Esophagus muscularis mucosa (tissue), 4 donors: ENCODE data around the gene PPME1. TPM values are rescaled to one million over a fixed set of nuclear protein-coding genes. Genes with fewer than 3 reads are reported as not detected.
A peak's percentile ranks its signal among the peaks of the same experiment; 100 is the strongest.

Experiments
- DNase-seq: peaks from one replicate; pipeline ENCODE4 v3.0.0-alpha.2; 2017; ENCODE audit errors: extremely low spot score
- H3K27ac ChIP-seq, 4 donors: fragments of 200-600 bp; sonication (generic); replicated peaks in 1 of 4; 1 replicate in 3 of 4; 2 replicates in 1 of 4; pipeline ENCODE4 v1.5.1; 2016 to 2019; ENCODE audit warnings: mild to moderate bottlenecking in 1 of 4
- H3K27me3 ChIP-seq, 4 donors: fragments of 200-600 bp; sonication (generic); one replicate each; pipeline versions ENCODE4 v1.5.1 to v1.6.0; 2016 to 2019
- H3K36me3 ChIP-seq, 4 donors: fragments of 200-600 bp; sonication (generic); one replicate each; pipeline ENCODE4 v1.5.1; 2016 to 2019
- H3K4me1 ChIP-seq, 4 donors: fragments of 200-600 bp; sonication (generic); one replicate each; pipeline ENCODE4 v1.5.1; 2016 to 2019
- H3K4me3 ChIP-seq, 4 donors: fragments of 200-600 bp; sonication (generic); 1 replicate in 2 of 4; 2 replicates in 2 of 4; pipeline ENCODE4 v1.5.1; 2016 to 2019; ENCODE audit warnings: mild to moderate bottlenecking in 4 of 4, moderate library complexity in 1 of 4
- H3K9me3 ChIP-seq, 4 donors: fragments of 200-600 bp; sonication (generic); 1 replicate in 3 of 4; 2 replicates in 1 of 4; pipeline ENCODE4 v1.5.1; 2016 to 2019
- CTCF ChIP-seq, 3 experiments: fragments of 200-600 bp in 2 of 3; fragments of 450-650 bp in 1 of 3; sonication (generic) in 2 of 3; IDR thresholded peaks; one replicate each; pipeline ENCODE4 v1.5.1; 2017 to 2019; ENCODE audit warnings: antibody characterized with exemption in 3 of 3, mild to moderate bottlenecking in 2 of 3, moderate library complexity in 1 of 3
- EP300 ChIP-seq: sonication (generic); formaldehyde crosslinking; IDR thresholded peaks from one replicate; pipeline ENCODE4 v1.6.1; 2017; ENCODE audit warnings: antibody characterized with exemption
- POLR2A ChIP-seq: fragments of 450-650 bp; IDR thresholded peaks from one replicate; pipeline ENCODE4 v1.6.1; 2017; ENCODE audit warnings: antibody characterized with exemption, moderate library complexity, mild to moderate bottlenecking, low read depth
- POLR2AphosphoS5 ChIP-seq, 2 donors: sonication (generic); formaldehyde crosslinking; IDR thresholded peaks; one replicate each; pipeline ENCODE4 v1.6.1; 2017; ENCODE audit warnings: antibody characterized with exemption in 2 of 2
- WGBS: methylation state at CpG from one replicate; pipeline ENCODE4 v1.1.5; 2018; 5-methylcytosine and 5-hydroxymethylcytosine counted together
- intact Hi-C: fragments of 100-400 bp; cut with DNase I; formaldehyde crosslinking; loops from one replicate; pipeline ENCODE4 v1.15.1; 2023
- total RNA-seq, 4 donors: library from RNA; depleted of rRNA; stranded (reverse); fragments of >200 nt; gene quantifications; one replicate each; pipeline versions ENCODE4 v1.1.0 to v1.2.1, GENCODE V29; 2016

Gene PPME1
- total RNA-seq, 4 donors from 2014 or later = 25.3 to 45.2 (median 31.0) TPM

- TF ChIP-seq POLR2AphosphoS5 (IDR thresholded peaks at IDR 0.05) (no peak), POLR2A (no peak), EP300 (no peak), CTCF (IDR thresholded peaks at IDR 0.05) (no peak)
- no peaks in the 10 kb centered on the region for H3K27me3 ChIP-seq
- no peak overlapping the region for H3K27ac ChIP-seq
- H3K36me3 ChIP-seq = peaks cover 15 to 57% (median 36%) of the 10 kb centered on the region in 4 donors
- H3K4me3 ChIP-seq = no peak overlapping the region
- H3K9me3 ChIP-seq = no peaks in the 10 kb centered on the region
- H3K4me1 ChIP-seq = no peaks in the 10 kb centered on the region
- WGBS = 85% methylated on average over 2 of the region's 2 CpGs
- intact Hi-C loops = no loop called here
- DNase-seq = no peak
These were observed 8.2 kb upstream of the PPME1 start for GRCh38 chr11:74162681-74163467.

- Histone ChIP-seq H3K9me3 (no peaks in the 10 kb centered on the region), H3K36me3 (peaks cover 15 to 49% (median 31%) of the 10 kb centered on the region in 4 donors), H3K27ac (no peak overlapping the region), H3K4me1 (peaks cover 22 to 39% (median 33%) of the 10 kb centered on the region in 4 donors), H3K4me3 (no peak overlapping the region), H3K27me3 (no peaks in the 10 kb centered on the region)
- intact Hi-C loops = no loop called here
- DNase-seq = no peak
- TF ChIP-seq EP300 (no peak), POLR2AphosphoS5 (IDR thresholded peaks at IDR 0.05) (no peak), POLR2A (no peak), CTCF (IDR thresholded peaks at IDR 0.05) (no peak)
- 69% methylated on average over 3 of the region's 3 CpGs for WGBS
These were observed 2.3 kb upstream of the PPME1 start for GRCh38 chr11:74168838-74169237.

- Histone ChIP-seq H3K27me3 (no peaks in the 10 kb centered on the region), H3K36me3 (peaks cover 8 to 38% (median 22%) of the 10 kb centered on the region in 4 donors), H3K9me3 (no peaks in the 10 kb centered on the region), H3K4me1 (peaks cover 22 to 42% (median 37%) of the 10 kb centered on the region in 4 donors), H3K4me3 (peak overlapping the region; percentile 60 to 86 (median 77)), H3K27ac (peak overlapping the region; percentile 86 to 93 (median 90))
- 17% methylated on average over 9 of the region's 9 CpGs for WGBS
- intact Hi-C loops = loop anchor here (5.0 kb wide), 1 partner anchor 33 kb away; no protein-coding TSS in a partner anchor
- TF ChIP-seq POLR2AphosphoS5 (IDR thresholded peaks at IDR 0.05) (no peak), CTCF (IDR thresholded peaks at IDR 0.05) (no peak), POLR2A (no peak), EP300 (no peak)
- no peak for DNase-seq
These were observed 1.2 kb upstream of the PPME1 start for GRCh38 chr11:74169738-74170458.

- H3K27me3 ChIP-seq = no peaks in the 10 kb centered on the region
- WGBS = 1% methylated on average over 5 of the region's 5 CpGs
- peaks cover 0 to 22% (median 11%) of the 10 kb centered on the region in 4 donors for H3K36me3 ChIP-seq
- peaks cover 22 to 46% (median 37%) of the 10 kb centered on the region in 4 donors for H3K4me1 ChIP-seq
- TF ChIP-seq POLR2A = no peak
- TF ChIP-seq POLR2AphosphoS5 (IDR thresholded peaks at IDR 0.05) = no peak
- TF ChIP-seq CTCF (IDR thresholded peaks at IDR 0.05) = no peak
- no peak for TF ChIP-seq EP300
- H3K9me3 ChIP-seq = no peaks in the 10 kb centered on the region
- peak overlapping the region; percentile 60 to 86 (median 77) for H3K4me3 ChIP-seq
- intact Hi-C loops = loop anchor here (5.0 kb wide), 1 partner anchor 34 kb away; no protein-coding TSS in a partner anchor
- no peak for DNase-seq
- H3K27ac ChIP-seq = peak overlapping the region; percentile 86 to 93 (median 90)
These were observed 510 bp downstream of the PPME1 start for GRCh38 chr11:74171630-74171968.
